HUDEP-2 (cell line): ENCODE measurements around the gene HBZ.
A peak's percentile ranks its signal among the peaks of the same experiment; 100 is the strongest.
"Not testable (repeated sequence)": the region's sequence is repeated elsewhere in the genome, so short reads cannot be mapped to it uniquely, and the experiment has no call there.

Experiments used
- DNase-seq, 76 experiments: peaks; one replicate each; lab custom pipeline; 2025; ENCODE audit not compliant: unreplicated experiment in 76 of 76; lab: John Stamatoyannopoulos, UW

Gene HBZ

GRCh38 chr16:163696-164095, 11.3 kb downstream of the HBZ start:
- DNase-seq, result not testable (repeated sequence)

GRCh38 chr16:164134-164823, 11.8 kb downstream of the HBZ start:
- not testable (repeated sequence) for DNase-seq

GRCh38 chr16:164827-165538, 12.5 kb downstream of the HBZ start:
- peak in 12 of 76 experiments; percentile 3 to 78 (median 44) for DNase-seq

DNA sequence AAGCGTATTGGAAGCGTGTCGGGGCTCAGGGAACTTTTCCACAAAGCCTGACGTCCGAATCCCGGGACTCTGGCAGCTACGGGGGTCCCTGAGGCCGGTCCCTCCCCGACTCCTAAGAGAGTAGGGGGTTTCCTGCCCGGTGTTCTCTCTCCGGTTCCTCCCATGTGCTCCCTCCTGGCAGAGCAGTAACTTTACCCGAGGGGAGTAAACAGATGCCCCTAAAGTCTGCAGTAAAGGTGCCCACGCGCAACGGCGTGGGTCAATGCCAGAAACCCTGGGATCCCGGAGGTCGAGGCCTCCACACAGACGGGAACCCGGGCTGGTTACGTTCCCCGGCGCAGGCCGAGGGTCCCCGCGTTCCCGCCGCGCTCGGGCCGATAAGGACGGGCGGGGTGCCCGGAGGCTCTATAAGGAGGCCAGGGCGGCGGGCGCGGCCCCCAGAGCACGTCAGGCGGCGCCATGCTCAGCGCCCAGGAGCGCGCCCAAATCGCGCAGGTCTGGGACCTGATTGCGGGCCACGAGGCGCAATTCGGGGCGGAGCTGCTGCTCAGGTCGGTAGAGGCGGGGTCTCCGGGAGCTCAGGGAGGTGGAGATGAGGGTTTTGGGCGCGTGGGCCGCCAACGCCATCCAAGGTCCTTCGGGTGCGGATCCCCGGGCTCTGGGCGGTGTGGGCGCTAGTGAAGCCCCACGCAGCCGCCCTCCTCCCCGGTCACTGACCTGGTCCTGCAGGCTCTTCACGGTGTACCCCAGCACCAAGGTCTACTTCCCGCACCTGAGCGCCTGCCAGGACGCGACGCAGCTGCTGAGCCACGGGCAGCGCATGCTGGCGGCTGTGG, 13.3 kb downstream of the HBZ start, which contains the start of gene HBM:
Gene HBM (plus strand): TSS at position 440 of the 836 bp plus-strand sequence. CDS start 20 bp downstream, at position 460.
- peak in 62 of 76 experiments; percentile 22 to 85 (median 62) for DNase-seq

- no peak for DNase-seq
Observed at GRCh38 chr16:166375-167121, 14.1 kb downstream of the HBZ start.

GRCh38 chr16:167122-167690, 14.8 kb downstream of the HBZ start:
- DNase-seq, result peak in 4 of 76 experiments; percentile 24 to 73 (median 34)

DNA sequence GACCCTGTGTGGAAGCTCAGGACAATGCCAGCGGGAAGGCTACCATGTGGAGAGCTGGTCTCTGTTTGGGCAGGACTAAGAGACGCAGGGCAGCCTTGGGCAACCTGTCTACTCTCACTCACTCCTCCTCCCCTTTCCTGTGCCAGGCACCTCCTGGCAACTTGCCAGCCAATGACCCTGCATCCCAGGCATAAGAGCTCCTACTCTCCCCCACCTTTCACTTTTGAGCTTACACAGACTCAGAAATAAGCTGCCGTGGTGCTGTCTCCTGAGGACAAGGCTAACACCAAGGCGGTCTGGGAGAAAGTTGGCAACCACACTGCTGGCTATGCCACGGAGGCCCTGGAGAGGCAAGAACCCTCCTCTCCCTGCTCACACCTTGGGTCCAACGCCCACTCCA, 16.0 kb downstream of the HBZ start:
- DNase-seq, result peak in 8 of 76 experiments; percentile 14 to 39 (median 33)

GRCh38 chr16:169014-169413, 16.6 kb downstream of the HBZ start:
- DNase-seq, result no peak

DNA sequence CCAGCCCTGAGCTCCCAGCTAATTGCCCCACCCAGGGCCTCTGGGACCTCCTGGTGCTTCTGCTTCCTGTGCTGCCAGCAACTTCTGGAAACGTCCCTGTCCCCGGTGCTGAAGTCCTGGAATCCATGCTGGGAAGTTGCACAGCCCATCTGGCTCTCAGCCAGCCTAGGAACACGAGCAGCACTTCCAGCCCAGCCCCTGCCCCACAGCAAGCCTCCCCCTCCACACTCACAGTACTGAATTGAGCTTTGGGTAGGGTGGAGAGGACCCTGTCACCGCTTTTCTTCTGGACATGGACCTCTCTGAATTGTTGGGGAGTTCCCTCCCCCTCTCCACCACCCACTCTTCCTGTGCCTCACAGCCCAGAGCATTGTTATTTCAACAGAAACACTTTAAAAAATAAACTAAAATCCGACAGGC, 17.7 kb downstream of the HBZ start:
- peak in 36 of 76 experiments; percentile 15 to 82 (median 36) for DNase-seq

- no peak for DNase-seq
Observed at GRCh38 chr16:170788-171187, 18.3 kb downstream of the HBZ start.

DNA sequence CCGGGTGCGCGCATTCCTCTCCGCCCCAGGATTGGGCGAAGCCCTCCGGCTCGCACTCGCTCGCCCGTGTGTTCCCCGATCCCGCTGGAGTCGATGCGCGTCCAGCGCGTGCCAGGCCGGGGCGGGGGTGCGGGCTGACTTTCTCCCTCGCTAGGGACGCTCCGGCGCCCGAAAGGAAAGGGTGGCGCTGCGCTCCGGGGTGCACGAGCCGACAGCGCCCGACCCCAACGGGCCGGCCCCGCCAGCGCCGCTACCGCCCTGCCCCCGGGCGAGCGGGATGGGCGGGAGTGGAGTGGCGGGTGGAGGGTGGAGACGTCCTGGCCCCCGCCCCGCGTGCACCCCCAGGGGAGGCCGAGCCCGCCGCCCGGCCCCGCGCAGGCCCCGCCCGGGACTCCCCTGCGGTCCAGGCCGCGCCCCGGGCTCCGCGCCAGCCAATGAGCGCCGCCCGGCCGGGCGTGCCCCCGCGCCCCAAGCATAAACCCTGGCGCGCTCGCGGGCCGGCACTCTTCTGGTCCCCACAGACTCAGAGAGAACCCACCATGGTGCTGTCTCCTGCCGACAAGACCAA, 20.0 kb downstream of the HBZ start, which contains the start of gene HBA2:
Gene HBA2 (plus strand): TSS at position 503 of the 568 bp plus-strand sequence. CDS start 37 bp downstream, at position 540.
- not testable (repeated sequence) for DNase-seq

GRCh38 chr16:173211-173854, 20.9 kb downstream of the HBZ start:
- peak in 8 of 76 experiments; percentile 20 to 68 (median 32) for DNase-seq

GRCh38 chr16:173928-174769, 21.7 kb downstream of the HBZ start:
- DNase-seq, result peak in 61 of 76 experiments; percentile 26 to 96 (median 61)

DNA sequence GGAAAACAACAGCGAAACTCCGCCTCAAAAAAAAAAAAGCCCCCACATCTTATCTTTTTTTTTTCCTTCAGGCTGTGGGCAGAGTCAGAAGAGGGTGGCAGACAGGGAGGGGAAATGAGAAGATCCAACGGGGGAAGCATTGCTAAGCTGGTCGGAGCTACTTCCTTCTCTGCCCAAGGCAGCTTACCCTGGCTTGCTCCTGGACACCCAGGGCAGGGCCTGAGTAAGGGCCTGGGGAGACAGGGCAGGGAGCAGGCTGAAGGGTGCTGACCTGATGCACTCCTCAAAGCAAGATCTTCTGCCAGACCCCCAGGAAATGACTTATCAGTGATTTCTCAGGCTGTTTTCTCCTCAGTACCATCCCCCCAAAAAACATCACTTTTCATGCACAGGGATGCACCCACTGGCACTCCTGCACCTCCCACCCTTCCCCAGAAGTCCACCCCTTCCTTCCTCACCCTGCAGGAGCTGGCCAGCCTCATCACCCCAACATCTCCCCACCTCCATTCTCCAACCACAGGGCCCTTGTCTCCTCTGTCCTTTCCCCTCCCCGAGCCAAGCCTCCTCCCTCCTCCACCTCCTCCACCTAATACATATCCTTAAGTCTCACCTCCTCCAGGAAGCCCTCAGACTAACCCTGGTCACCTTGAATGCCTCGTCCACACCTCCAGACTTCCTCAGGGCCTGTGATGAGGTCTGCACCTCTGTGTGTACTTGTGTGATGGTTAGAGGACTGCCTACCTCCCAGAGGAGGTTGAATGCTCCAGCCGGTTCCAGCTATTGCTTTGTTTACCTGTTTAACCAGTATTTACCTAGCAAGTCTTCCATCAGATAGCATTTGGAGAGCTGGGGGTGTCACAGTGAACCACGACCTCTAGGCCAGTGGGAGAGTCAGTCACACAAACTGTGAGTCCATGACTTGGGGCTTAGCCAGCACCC, 22.8 kb downstream of the HBZ start:
- DNase-seq, result peak in 52 of 76 experiments; percentile 13 to 85 (median 54)

- not testable (repeated sequence) for DNase-seq
Observed at GRCh38 chr16:176006-176405, 23.6 kb downstream of the HBZ start.

- peak in 2 of 76 experiments; percentile 34 to 70 for DNase-seq
Observed at GRCh38 chr16:176477-177382, 24.3 kb downstream of the HBZ start, which contains the start of gene HBA1. HBA1 (plus strand) TSS chr16:176680; CDS start chr16:176717, 37 bp downstream.
